ENCODE results near the gene CD300LG. TPM values are rescaled to one million over a fixed set of nuclear protein-coding genes. Genes with fewer than 3 reads are reported as not detected.

The CD300LG gene
- total RNA-seq, 1 donor from 2014 or later = not detected

GRCh38 chr17:43909537-43910231 lies 62.7 kb downstream of the CD300LG start:
- Mint-ChIP-seq H3K36me3 (ENCODE audit: unreplicated experiment) (no peaks in the 10 kb centered on the region), H3K9me3 (ENCODE audit: unreplicated experiment) (no peaks in the 10 kb centered on the region), H3K27me3 (ENCODE audit: unreplicated experiment) (peaks cover 10% of the 10 kb centered on the region), H3K4me3 (ENCODE audit: unreplicated experiment) (no peak overlapping the region), H3K27ac (ENCODE audit: unreplicated experiment) (no peak overlapping the region), H3K4me1 (ENCODE audit: unreplicated experiment) (peaks cover 16% of the 10 kb centered on the region)
- DNase-seq (ENCODE audit: extremely low spot score, unreplicated experiment) = no peak
- TF ChIP-seq, protein P1, sequence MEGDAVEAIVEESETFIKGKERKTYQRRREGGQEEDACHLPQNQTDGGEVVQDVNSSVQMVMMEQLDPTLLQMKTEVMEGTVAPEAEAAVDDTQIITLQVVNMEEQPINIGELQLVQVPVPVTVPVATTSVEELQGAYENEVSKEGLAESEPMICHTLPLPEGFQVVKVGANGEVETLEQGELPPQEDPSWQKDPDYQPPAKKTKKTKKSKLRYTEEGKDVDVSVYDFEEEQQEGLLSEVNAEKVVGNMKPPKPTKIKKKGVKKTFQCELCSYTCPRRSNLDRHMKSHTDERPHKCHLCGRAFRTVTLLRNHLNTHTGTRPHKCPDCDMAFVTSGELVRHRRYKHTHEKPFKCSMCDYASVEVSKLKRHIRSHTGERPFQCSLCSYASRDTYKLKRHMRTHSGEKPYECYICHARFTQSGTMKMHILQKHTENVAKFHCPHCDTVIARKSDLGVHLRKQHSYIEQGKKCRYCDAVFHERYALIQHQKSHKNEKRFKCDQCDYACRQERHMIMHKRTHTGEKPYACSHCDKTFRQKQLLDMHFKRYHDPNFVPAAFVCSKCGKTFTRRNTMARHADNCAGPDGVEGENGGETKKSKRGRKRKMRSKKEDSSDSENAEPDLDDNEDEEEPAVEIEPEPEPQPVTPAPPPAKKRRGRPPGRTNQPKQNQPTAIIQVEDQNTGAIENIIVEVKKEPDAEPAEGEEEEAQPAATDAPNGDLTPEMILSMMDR (IDR thresholded peaks at IDR 0.05) = no peak

GRCh38 chr17:43911904-43912303 lies 64.9 kb downstream of the CD300LG start:
- Mint-ChIP-seq H3K27me3 (ENCODE audit: unreplicated experiment) (peaks cover 19% of the 10 kb centered on the region), H3K4me3 (ENCODE audit: unreplicated experiment) (no peak overlapping the region), H3K4me1 (ENCODE audit: unreplicated experiment) (peaks cover 9% of the 10 kb centered on the region), H3K27ac (ENCODE audit: unreplicated experiment) (no peak overlapping the region), H3K36me3 (ENCODE audit: unreplicated experiment) (no peaks in the 10 kb centered on the region), H3K9me3 (ENCODE audit: unreplicated experiment) (no peaks in the 10 kb centered on the region)
- DNase-seq (ENCODE audit: extremely low spot score, unreplicated experiment) = no peak
- TF ChIP-seq, protein P1 (IDR thresholded peaks at IDR 0.05) = no peak

DNA sequence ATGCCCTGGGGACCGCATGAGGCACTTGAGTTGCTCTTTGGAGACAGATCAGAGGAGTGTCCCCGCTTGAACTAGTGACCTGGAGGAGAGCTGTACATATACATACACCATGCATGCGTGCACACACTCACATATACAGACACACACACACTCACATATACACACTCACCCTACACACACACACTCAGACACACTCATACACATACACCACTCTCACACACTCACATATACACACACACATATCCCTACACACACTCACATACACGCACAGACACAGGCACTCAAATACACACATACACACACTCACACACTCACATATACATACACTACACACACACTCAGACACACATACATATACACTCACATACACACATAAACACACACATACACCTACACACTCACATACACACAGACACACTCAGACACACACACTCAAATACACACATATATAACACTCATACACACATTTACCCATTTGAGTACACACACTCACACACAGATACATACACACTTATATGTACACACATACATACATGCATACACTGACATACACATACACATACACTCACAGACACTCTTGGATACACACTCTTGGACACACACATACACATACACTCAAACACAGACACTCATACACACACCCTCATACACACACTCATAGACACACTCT lies 65.8 kb downstream of the CD300LG start:
- Mint-ChIP-seq H3K4me3 (ENCODE audit: unreplicated experiment) (no peak overlapping the region), H3K36me3 (ENCODE audit: unreplicated experiment) (no peaks in the 10 kb centered on the region), H3K9me3 (ENCODE audit: unreplicated experiment) (no peaks in the 10 kb centered on the region), H3K4me1 (ENCODE audit: unreplicated experiment) (peaks cover 7% of the 10 kb centered on the region), H3K27ac (ENCODE audit: unreplicated experiment) (no peak overlapping the region), H3K27me3 (ENCODE audit: unreplicated experiment) (peaks cover 22% of the 10 kb centered on the region)
- DNase-seq (ENCODE audit: extremely low spot score, unreplicated experiment) = no peak
- TF ChIP-seq, protein P1 (IDR thresholded peaks at IDR 0.05) = no peak

Other genes with a start within 250 kb of the CD300LG start
- gene MEOX1, start 185.3 kb upstream of the CD300LG start, total RNA-seq = not detected in 2 replicates
- gene SOST, start 88.4 kb upstream of the CD300LG start, total RNA-seq = not detected in 2 replicates
- gene DUSP3, start 68.2 kb upstream of the CD300LG start, total RNA-seq = 36.4 and 37.0 TPM in 2 replicates
- gene CFAP97D1, start 66.7 kb upstream of the CD300LG start, total RNA-seq = not detected in 2 replicates
- gene MPP3, start 14.0 kb upstream of the CD300LG start, total RNA-seq = 5.9 and 6.1 TPM in 2 replicates
- gene MPP2, start 60.4 kb downstream of the CD300LG start, total RNA-seq = 3.5 and 4.4 TPM in 2 replicates
- gene PPY, start 95.3 kb downstream of the CD300LG start, total RNA-seq = not detected in 2 replicates
- gene PYY, start 106.8 kb downstream of the CD300LG start, total RNA-seq = not detected in 2 replicates
- 0.29 and 0.78 TPM in 2 replicates for gene NAGS, start 157.4 kb downstream of the CD300LG start, total RNA-seq
- 21.7 and 23.6 TPM in 2 replicates for gene TMEM101, start 167.8 kb downstream of the CD300LG start, total RNA-seq
- gene LSM12, start 219.5 kb downstream of the CD300LG start, total RNA-seq = 49.3 and 49.5 TPM in 2 replicates
- 60.3 TPM in 2 replicates for gene G6PC3, start 223.6 kb downstream of the CD300LG start, total RNA-seq